Caco-2 (cell line): ENCODE data around the gene EME2. TPM values are rescaled to one million over a fixed set of nuclear protein-coding genes. Genes with fewer than 3 reads are reported as not detected.

ENCODE experiments used
- BruUV-seq: library from RNA; stranded (reverse); fragments of 400-500 nt; replicated peaks from 2 replicates; lab custom pipeline; 2021; lab: Mats Ljungman, UMichigan
- CTCF ChIA-PET: fragments of 300-600 bp; sonication (Branson Sonifier 250); formaldehyde crosslinking; loops from one replicate; lab custom pipeline; 2022; ENCODE audit warnings: antibody characterized with exemption; lab: Charles Lee
- POLR2A ChIA-PET: fragments of 300-600 bp; sonication (Branson Sonifier 250); formaldehyde crosslinking; loops from one replicate; lab custom pipeline; 2022; ENCODE audit warnings: antibody characterized with exemption; lab: Charles Lee
- DNase-seq, 2 experiments: peaks; one replicate each; pipeline versions ENCODE4 v3.0.0 to v3.0.0-alpha.2; 2020 to 2022
- H3K27me3 ChIP-seq: replicated peaks from 2 replicates; pipeline ENCODE4 v1.6.0; 2011; ENCODE audit warnings: low read length; ENCODE audit not compliant: control insufficient read depth, insufficient read depth
- H3K36me3 ChIP-seq: 2 replicates; pipeline ENCODE4 v1.5.1; 2011; ENCODE audit warnings: low read length; ENCODE audit not compliant: control insufficient read depth, insufficient read depth
- H3K4me1 ChIP-seq: fragments of 250-450 bp; sonication (Bioruptor Pico); 2 replicates; pipeline ENCODE4 v1.5.1; 2020; ENCODE audit warnings: mild to moderate bottlenecking
- H3K4me3 ChIP-seq: 2 replicates; pipeline ENCODE4 v1.5.1; 2011; ENCODE audit warnings: low read depth, mild to moderate bottlenecking, control low read depth, low read length
- H3K9me3 ChIP-seq: fragments of 250-450 bp; sonication (Bioruptor Pico); 2 replicates; pipeline ENCODE4 v1.5.1; 2020; ENCODE audit warnings: mild to moderate bottlenecking, moderate library complexity
- H3K27ac Mint-ChIP-seq: one replicate; pipeline ENCODE4 v1.8.0; 2022; ENCODE audit warnings: mixed read lengths; ENCODE audit not compliant: unreplicated experiment
- H3K27me3 Mint-ChIP-seq: one replicate; pipeline ENCODE4 v1.8.0; 2022; ENCODE audit warnings: mixed read lengths; ENCODE audit not compliant: insufficient read depth, unreplicated experiment
- H3K36me3 Mint-ChIP-seq: one replicate; pipeline ENCODE4 v1.8.0; 2022; ENCODE audit warnings: mild to moderate bottlenecking, mixed read lengths; ENCODE audit not compliant: insufficient read depth, unreplicated experiment
- H3K4me1 Mint-ChIP-seq: one replicate; pipeline ENCODE4 v1.8.0; 2022; ENCODE audit warnings: low read depth, mixed read lengths; ENCODE audit not compliant: unreplicated experiment
- H3K4me3 Mint-ChIP-seq: one replicate; pipeline ENCODE4 v1.8.0; 2022; ENCODE audit warnings: mild to moderate bottlenecking, moderate library complexity, mixed read lengths; ENCODE audit not compliant: unreplicated experiment
- H3K9me3 Mint-ChIP-seq: one replicate; pipeline ENCODE4 v1.8.0; 2022; ENCODE audit warnings: mixed read lengths; ENCODE audit not compliant: unreplicated experiment
- CTCF ChIP-seq, 2 experiments: fragments of 200-600 bp in 1 of 2; IDR thresholded peaks; 1 replicate in 1 of 2; 2 replicates in 1 of 2; pipeline versions ENCODE4 v1.5.1 to v1.8.0; 2011 to 2022; ENCODE audit warnings: antibody characterized with exemption in 1 of 2, control low read depth in 1 of 2, inconsistent platforms in 1 of 2, low read depth in 1 of 2, low read length in 1 of 2, mild to moderate bottlenecking in 1 of 2, moderate library complexity in 1 of 2; ENCODE audit not compliant: insufficient read depth in 1 of 2, severe bottlenecking in 1 of 2, unreplicated experiment in 1 of 2
- intact Hi-C: fragments of 100-400 bp; cut with micrococcal nuclease; formaldehyde crosslinking; loops from one replicate; pipeline ENCODE4 v1.10.0; 2022; ENCODE audit not compliant: unreplicated experiment
- total RNA-seq: library from RNA; stranded (reverse); gene quantifications from 2 replicates; pipeline ENCODE4 v1.2.3, GENCODE V29; 2022

The EME2 gene
- total RNA-seq, 1 experiment from 2014 or later, result 24.1 TPM

- no peak for TF ChIP-seq CTCF (IDR thresholded peaks at IDR 0.05; ENCODE audit: insufficient read depth in 1 of 2, low read depth in 1 of 2, low read length in 1 of 2, severe bottlenecking in 1 of 2, unreplicated experiment in 1 of 2)
- no peak overlapping the region for H3K27ac Mint-ChIP-seq
- POLR2A ChIA-PET, result no interaction called here
- intact Hi-C loops, result no loop called here
- Histone ChIP-seq H3K27me3 (no peaks in the 10 kb centered on the region), H3K4me1 (no peaks in the 10 kb centered on the region), H3K9me3 (no peaks in the 10 kb centered on the region), H3K4me3 (no peak overlapping the region), H3K36me3 (no peaks in the 10 kb centered on the region)
- H3K36me3 Mint-ChIP-seq, result peaks cover 50% of the 10 kb centered on the region
- DNase-seq, result no peak
- H3K27me3 Mint-ChIP-seq, result no peaks in the 10 kb centered on the region
- no peaks in the 10 kb centered on the region for H3K4me1 Mint-ChIP-seq
- no TSS peak for BruUV-seq
- H3K9me3 Mint-ChIP-seq, result no peaks in the 10 kb centered on the region
- CTCF ChIA-PET, result interaction anchor here (0.6 kb wide), 1 partner anchor 38 kb away, joined by 3 read pairs; no protein-coding TSS in a partner anchor
- H3K4me3 Mint-ChIP-seq, result no peak overlapping the region
Measured at GRCh38 chr16:1766701-1767100, 5.9 kb upstream of the EME2 start.

GRCh38 chr16:1767116-1767994 is 5.3 kb upstream of the EME2 start:
- Mint-ChIP-seq H3K27me3 (no peaks in the 10 kb centered on the region), H3K4me1 (no peaks in the 10 kb centered on the region), H3K36me3 (peaks cover 57% of the 10 kb centered on the region), H3K4me3 (no peak overlapping the region), H3K9me3 (no peaks in the 10 kb centered on the region), H3K27ac (no peak overlapping the region)
- CTCF ChIA-PET, result interaction anchor here (0.6 kb wide), 1 partner anchor 39 kb away, joined by 3 read pairs; no protein-coding TSS in a partner anchor
- no peaks in the 10 kb centered on the region for H3K27me3 ChIP-seq
- POLR2A ChIA-PET, result no interaction called here
- no peaks in the 10 kb centered on the region for H3K9me3 ChIP-seq
- no peak overlapping the region for H3K4me3 ChIP-seq
- DNase-seq, result no peak
- H3K36me3 ChIP-seq, result no peaks in the 10 kb centered on the region
- no peaks in the 10 kb centered on the region for H3K4me1 ChIP-seq
- BruUV-seq, result no TSS peak
- intact Hi-C loops, result no loop called here
- no peak for TF ChIP-seq CTCF (IDR thresholded peaks at IDR 0.05; ENCODE audit: insufficient read depth in 1 of 2, low read depth in 1 of 2, low read length in 1 of 2, severe bottlenecking in 1 of 2, unreplicated experiment in 1 of 2)

GRCh38 chr16:1768061-1768766 is 4.4 kb upstream of the EME2 start:
- Histone ChIP-seq H3K27me3 (no peaks in the 10 kb centered on the region), H3K4me3 (no peak overlapping the region), H3K9me3 (no peaks in the 10 kb centered on the region), H3K4me1 (no peaks in the 10 kb centered on the region), H3K36me3 (no peaks in the 10 kb centered on the region)
- no TSS peak for BruUV-seq
- H3K36me3 Mint-ChIP-seq, result peaks cover 65% of the 10 kb centered on the region
- no peak for DNase-seq
- CTCF ChIA-PET, result no interaction called here
- H3K27me3 Mint-ChIP-seq, result no peaks in the 10 kb centered on the region
- H3K9me3 Mint-ChIP-seq, result no peaks in the 10 kb centered on the region
- H3K4me1 Mint-ChIP-seq, result no peaks in the 10 kb centered on the region
- POLR2A ChIA-PET, result no interaction called here
- no peak for TF ChIP-seq CTCF (IDR thresholded peaks at IDR 0.05; ENCODE audit: insufficient read depth in 1 of 2, low read depth in 1 of 2, low read length in 1 of 2, severe bottlenecking in 1 of 2, unreplicated experiment in 1 of 2)
- intact Hi-C loops, result no loop called here
- no peak overlapping the region for H3K4me3 Mint-ChIP-seq
- no peak overlapping the region for H3K27ac Mint-ChIP-seq
